ENCODE results near the gene CCDC167.

The CCDC167 gene

GRCh38 chr6:37543361-37543760 lies 43.7 kb upstream of the CCDC167 start:
- no peak for DNase-seq (ENCODE audit: low read depth, low spot score)
- in situ Hi-C loops (cut with HindIII; ENCODE audit: low sequenced_read_pairs), result no loop called here
- TF ChIP-seq, protein P1, sequence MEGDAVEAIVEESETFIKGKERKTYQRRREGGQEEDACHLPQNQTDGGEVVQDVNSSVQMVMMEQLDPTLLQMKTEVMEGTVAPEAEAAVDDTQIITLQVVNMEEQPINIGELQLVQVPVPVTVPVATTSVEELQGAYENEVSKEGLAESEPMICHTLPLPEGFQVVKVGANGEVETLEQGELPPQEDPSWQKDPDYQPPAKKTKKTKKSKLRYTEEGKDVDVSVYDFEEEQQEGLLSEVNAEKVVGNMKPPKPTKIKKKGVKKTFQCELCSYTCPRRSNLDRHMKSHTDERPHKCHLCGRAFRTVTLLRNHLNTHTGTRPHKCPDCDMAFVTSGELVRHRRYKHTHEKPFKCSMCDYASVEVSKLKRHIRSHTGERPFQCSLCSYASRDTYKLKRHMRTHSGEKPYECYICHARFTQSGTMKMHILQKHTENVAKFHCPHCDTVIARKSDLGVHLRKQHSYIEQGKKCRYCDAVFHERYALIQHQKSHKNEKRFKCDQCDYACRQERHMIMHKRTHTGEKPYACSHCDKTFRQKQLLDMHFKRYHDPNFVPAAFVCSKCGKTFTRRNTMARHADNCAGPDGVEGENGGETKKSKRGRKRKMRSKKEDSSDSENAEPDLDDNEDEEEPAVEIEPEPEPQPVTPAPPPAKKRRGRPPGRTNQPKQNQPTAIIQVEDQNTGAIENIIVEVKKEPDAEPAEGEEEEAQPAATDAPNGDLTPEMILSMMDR (IDR thresholded peaks at IDR 0.05; ENCODE audit: low read depth, low read length), result no peak
- no peak overlapping the region for H3K4me3 ChIP-seq (ENCODE audit: low read depth, low read length)

DNA sequence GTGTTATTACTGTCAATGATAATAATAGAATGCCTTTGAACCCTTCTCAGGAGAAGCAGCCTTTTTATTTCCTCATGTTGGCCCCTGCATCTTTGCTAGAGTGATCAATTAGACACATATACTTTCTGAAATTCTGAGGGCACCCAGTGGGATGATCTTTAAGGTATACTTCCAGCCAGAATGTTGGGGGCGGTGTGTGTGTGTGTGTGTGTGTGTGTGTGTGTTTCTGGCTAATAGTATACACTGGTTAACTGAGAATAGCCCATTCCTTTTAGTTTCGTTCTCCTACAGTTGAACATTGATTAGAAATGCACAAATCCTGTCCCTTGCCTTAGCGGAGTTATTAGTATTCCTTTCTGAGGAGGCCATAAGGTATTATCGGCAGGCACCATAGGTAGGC lies 41.7 kb upstream of the CCDC167 start:
- H3K4me3 ChIP-seq (ENCODE audit: low read depth, low read length), result no peak overlapping the region
- in situ Hi-C loops (cut with HindIII; ENCODE audit: low sequenced_read_pairs), result no loop called here
- DNase-seq (ENCODE audit: low read depth, low spot score), result no peak
- TF ChIP-seq, protein P1 (IDR thresholded peaks at IDR 0.05; ENCODE audit: low read depth, low read length), result no peak

DNA sequence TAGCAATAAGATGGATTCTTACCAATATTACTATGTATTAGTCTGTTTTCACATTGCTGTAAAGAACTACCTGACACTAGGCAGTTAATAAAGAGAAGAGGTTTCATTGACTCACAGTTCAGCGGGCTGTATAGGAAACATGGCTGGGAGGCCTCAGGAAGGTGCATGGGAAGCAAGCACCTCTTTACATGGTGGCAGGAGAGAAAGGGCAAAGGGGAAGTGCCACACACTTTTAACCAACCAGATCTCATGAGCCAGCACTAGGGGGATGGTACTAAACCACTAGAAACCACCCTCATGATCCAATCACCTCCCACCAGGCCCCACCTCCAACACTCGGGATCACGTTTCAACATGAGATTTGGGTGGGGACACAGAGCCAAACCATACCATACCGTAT lies 40.7 kb upstream of the CCDC167 start:
- TF ChIP-seq, protein P1 (IDR thresholded peaks at IDR 0.05; ENCODE audit: low read depth, low read length), result no peak
- DNase-seq (ENCODE audit: low read depth, low spot score), result no peak
- H3K4me3 ChIP-seq (ENCODE audit: low read depth, low read length), result no peak overlapping the region
- in situ Hi-C loops (cut with HindIII; ENCODE audit: low sequenced_read_pairs), result no loop called here

DNA sequence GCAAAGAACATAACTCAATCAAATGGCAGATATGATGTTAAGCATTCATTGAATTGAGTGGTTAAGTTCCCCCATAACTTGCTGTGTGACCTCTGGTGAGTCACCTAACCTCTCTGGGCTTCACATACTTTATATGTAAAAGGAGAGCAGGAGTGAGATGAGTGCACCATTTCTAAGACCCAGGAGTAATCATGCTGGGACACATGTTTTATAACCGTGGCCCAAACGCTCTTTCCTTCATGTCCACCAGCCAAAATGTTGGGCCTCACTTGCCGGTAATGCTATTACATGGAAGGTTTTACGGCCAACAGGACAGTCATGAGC lies 40.3 kb upstream of the CCDC167 start:
- no peak overlapping the region for H3K4me3 ChIP-seq (ENCODE audit: low read depth, low read length)
- no peak for DNase-seq (ENCODE audit: low read depth, low spot score)
- TF ChIP-seq, protein P1 (IDR thresholded peaks at IDR 0.05; ENCODE audit: low read depth, low read length), result no peak
- in situ Hi-C loops (cut with HindIII; ENCODE audit: low sequenced_read_pairs), result no loop called here

GRCh38 chr6:37539171-37540028 lies 39.7 kb upstream of the CCDC167 start:
- TF ChIP-seq, protein P1 (IDR thresholded peaks at IDR 0.05; ENCODE audit: low read depth, low read length), result no peak

DNA sequence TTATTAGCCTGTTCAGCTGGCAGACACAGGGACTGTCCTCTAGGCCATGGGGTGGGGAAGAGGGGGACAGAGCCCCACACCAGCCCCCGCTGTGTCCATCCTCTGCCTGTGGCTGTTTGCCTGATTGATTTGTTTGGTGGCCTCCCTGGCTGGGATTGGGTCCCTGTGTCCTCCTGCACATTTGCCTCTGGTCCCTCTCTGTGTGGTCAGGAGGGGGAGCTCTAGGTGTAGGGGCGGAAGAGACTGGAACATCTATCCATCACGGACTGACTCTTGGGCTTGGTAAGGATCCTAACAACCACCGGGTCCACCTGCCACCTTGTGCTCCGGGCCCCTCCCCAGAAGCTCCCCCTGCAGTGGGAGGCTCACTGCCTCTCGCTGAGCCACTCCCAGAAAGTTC lies 38.4 kb upstream of the CCDC167 start:
- H3K4me3 ChIP-seq (ENCODE audit: low read depth, low read length), result no peak overlapping the region
- in situ Hi-C loops (cut with HindIII; ENCODE audit: low sequenced_read_pairs), result no loop called here
- DNase-seq (ENCODE audit: low read depth, low spot score), result no peak
- TF ChIP-seq, protein P1 (IDR thresholded peaks at IDR 0.05; ENCODE audit: low read depth, low read length), result peak; percentile 38

More at GRCh38 chr6:37539171-37540028, 39.7 kb upstream of the CCDC167 start:
- DNase-seq (ENCODE audit: low read depth, low spot score), result no peak
- H3K4me3 ChIP-seq (ENCODE audit: low read depth, low read length), result no peak overlapping the region
- in situ Hi-C loops (cut with HindIII; ENCODE audit: low sequenced_read_pairs), result no loop called here
